Colonic mucosa (tissue), 4 donors: ENCODE data around the gene DUSP15. TPM values are rescaled to one million over a fixed set of nuclear protein-coding genes. Genes with fewer than 3 reads are reported as not detected.

ENCODE experiments used
- DNase-seq: peaks from one replicate; pipeline ENCODE4 v3.0.0-alpha.2; 2020
- H3K27ac ChIP-seq: fragments of 200-600 bp; one replicate; pipeline ENCODE4 v1.8.0; 2021
- H3K27me3 ChIP-seq: fragments of 200-600 bp; one replicate; pipeline ENCODE4 v1.8.0; 2021
- H3K36me3 ChIP-seq: fragments of 200-600 bp; one replicate; pipeline ENCODE4 v1.8.0; 2021
- H3K4me1 ChIP-seq: fragments of 200-600 bp; one replicate; pipeline ENCODE4 v1.8.0; 2021; ENCODE audit warnings: mild to moderate bottlenecking
- H3K4me3 ChIP-seq: fragments of 200-600 bp; one replicate; pipeline ENCODE4 v1.8.0; 2021
- H3K9ac ChIP-seq, 2 donors: one replicate each; pipeline ENCODE4 v1.7.0; 2013; ENCODE audit warnings: control low read depth in 2 of 2, low read depth in 2 of 2, low read length in 2 of 2
- H3K9me3 ChIP-seq: fragments of 200-600 bp; one replicate; pipeline ENCODE4 v1.8.0; 2021
- intact Hi-C: fragments of 100-400 bp; cut with DNase I; formaldehyde crosslinking; loops from one replicate; pipeline ENCODE4 v1.14.1; 2022
- total RNA-seq, 2 donors: library from RNA; stranded (reverse); fragmentation: NEBNext Ultra II Directional in 1 of 2; extraction: Animal tissue kit (Norgen Biotek cat#: 25700) in 1 of 2; gene quantifications; one replicate each; pipeline ENCODE4 v1.2.1, GENCODE V29; 2021
- TF ChIP-seq, protein P1 (sequence below): fragments of 200-600 bp; IDR thresholded peaks from one replicate; pipeline ENCODE4 v1.8.0; 2022; ENCODE audit warnings: antibody characterized with exemption, mild to moderate bottlenecking
- donor health status: healthy.
- donor health status: DM: no; HTN: no; CAD: no.
- donor health status: DM: no; HTN: no; CAD: no.

The DUSP15 gene
- total RNA-seq, 2 donors from 2014 or later = 0.59 to 0.74 TPM

- TF ChIP-seq, protein P1, sequence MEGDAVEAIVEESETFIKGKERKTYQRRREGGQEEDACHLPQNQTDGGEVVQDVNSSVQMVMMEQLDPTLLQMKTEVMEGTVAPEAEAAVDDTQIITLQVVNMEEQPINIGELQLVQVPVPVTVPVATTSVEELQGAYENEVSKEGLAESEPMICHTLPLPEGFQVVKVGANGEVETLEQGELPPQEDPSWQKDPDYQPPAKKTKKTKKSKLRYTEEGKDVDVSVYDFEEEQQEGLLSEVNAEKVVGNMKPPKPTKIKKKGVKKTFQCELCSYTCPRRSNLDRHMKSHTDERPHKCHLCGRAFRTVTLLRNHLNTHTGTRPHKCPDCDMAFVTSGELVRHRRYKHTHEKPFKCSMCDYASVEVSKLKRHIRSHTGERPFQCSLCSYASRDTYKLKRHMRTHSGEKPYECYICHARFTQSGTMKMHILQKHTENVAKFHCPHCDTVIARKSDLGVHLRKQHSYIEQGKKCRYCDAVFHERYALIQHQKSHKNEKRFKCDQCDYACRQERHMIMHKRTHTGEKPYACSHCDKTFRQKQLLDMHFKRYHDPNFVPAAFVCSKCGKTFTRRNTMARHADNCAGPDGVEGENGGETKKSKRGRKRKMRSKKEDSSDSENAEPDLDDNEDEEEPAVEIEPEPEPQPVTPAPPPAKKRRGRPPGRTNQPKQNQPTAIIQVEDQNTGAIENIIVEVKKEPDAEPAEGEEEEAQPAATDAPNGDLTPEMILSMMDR = no peak
- Histone ChIP-seq H3K27ac (no peak overlapping the region), H3K4me1 (no peaks in the 10 kb centered on the region), H3K4me3 (no peak overlapping the region), H3K36me3 (no peaks in the 10 kb centered on the region), H3K27me3 (no peaks in the 10 kb centered on the region), H3K9me3 (no peaks in the 10 kb centered on the region), H3K9ac (no peak overlapping the region)
- no peak for DNase-seq
- intact Hi-C loops = loop anchor here (5.0 kb wide), 1 partner anchor 211 kb away; no protein-coding TSS in a partner anchor
These were observed 48.9 kb downstream of the DUSP15 start for GRCh38 chr20:31821427-31821826.

GRCh38 chr20:31820228-31820627 lies 50.1 kb downstream of the DUSP15 start:
- no peak overlapping the region for H3K9ac ChIP-seq
- DNase-seq = no peak
- H3K4me3 ChIP-seq = no peak overlapping the region
- H3K4me1 ChIP-seq = no peaks in the 10 kb centered on the region
- H3K27ac ChIP-seq = no peak overlapping the region
- no peaks in the 10 kb centered on the region for H3K27me3 ChIP-seq
- no peaks in the 10 kb centered on the region for H3K9me3 ChIP-seq
- intact Hi-C loops = loop anchor here (5.0 kb wide), 1 partner anchor 212 kb away; no protein-coding TSS in a partner anchor
- H3K36me3 ChIP-seq = no peaks in the 10 kb centered on the region
- TF ChIP-seq, protein P1 = no peak

DNA sequence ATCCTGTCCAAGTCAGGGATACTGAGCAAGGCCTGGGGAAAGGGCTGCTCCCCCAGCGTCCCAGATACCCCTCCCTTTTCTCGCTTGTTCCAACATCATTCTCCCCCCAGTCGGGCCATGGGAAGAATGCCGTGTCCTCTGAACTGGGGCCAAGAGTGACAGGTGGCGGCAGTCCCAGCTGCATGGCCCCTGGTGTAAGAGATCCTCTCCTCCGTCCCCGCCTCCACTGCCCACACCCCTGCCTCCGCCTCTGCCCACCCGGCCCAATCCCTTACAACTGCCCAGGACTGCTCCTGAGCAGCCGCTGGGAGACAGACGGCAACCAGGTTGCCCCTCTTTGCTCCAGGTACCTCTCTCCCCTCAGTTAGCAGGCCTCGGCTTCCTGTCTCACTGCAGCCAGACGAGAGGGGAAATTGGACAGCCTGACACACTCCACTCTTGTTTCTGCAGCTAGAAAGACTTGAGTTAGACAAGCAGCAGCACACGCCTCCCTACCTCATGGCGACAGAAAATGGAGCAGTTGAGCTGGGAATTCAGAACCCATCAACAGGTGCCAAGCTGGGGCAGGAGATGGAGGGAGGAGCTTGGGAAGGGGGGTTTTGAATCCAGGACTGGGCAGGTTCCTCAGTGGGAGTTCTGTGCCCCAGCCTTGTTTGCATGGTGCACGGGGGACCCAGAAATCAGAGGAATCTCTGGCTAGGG lies 51.1 kb downstream of the DUSP15 start, which contains the start of gene MYLK2:
TSS of gene MYLK2 (plus strand) at position 274 of the 702 bp plus-strand sequence. CDS start at position 499, 225 bp downstream.
- intact Hi-C loops = no loop called here
- H3K4me1 ChIP-seq = no peaks in the 10 kb centered on the region
- no peak within 1 kb of the TSS for H3K4me3 ChIP-seq
- no peak within 1 kb of the TSS for H3K27ac ChIP-seq
- DNase-seq = no peak
- no peaks in the 10 kb centered on the region for H3K36me3 ChIP-seq
- H3K27me3 ChIP-seq = no peaks in the 10 kb centered on the region
- TF ChIP-seq, protein P1 = no peak
- no peaks in the 10 kb centered on the region for H3K9me3 ChIP-seq
- no peak within 1 kb of the TSS for H3K9ac ChIP-seq

GRCh38 chr20:31818376-31818908 lies 51.9 kb downstream of the DUSP15 start:
- Histone ChIP-seq H3K4me3 (no peak overlapping the region), H3K9ac (no peak overlapping the region), H3K36me3 (no peaks in the 10 kb centered on the region), H3K27me3 (no peaks in the 10 kb centered on the region), H3K9me3 (no peaks in the 10 kb centered on the region), H3K4me1 (no peaks in the 10 kb centered on the region), H3K27ac (no peak overlapping the region)
- intact Hi-C loops = no loop called here
- DNase-seq = no peak
- TF ChIP-seq, protein P1 = no peak

DNA sequence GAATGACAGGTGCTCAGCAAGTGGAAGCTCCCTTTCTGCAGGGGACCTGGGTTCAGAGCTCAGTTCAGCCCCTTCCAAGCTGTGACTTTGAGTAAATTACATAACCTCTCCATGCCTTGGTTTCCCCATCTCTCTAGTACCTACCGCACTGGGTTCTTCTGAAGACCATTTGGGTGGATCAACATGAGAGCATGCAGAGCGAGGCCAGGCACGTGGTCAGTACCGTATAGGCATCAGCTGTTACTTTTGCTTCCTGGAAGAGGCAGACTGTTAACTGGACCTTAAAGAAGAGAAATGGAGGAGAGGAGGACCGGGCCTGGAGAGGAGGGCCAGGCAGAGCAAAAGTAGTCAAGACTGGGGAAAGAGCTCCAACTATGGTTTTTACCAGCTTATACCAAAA lies 52.9 kb downstream of the DUSP15 start:
- no peak for DNase-seq
- H3K36me3 ChIP-seq = no peaks in the 10 kb centered on the region
- H3K9ac ChIP-seq = no peak overlapping the region
- intact Hi-C loops = no loop called here
- no peaks in the 10 kb centered on the region for H3K9me3 ChIP-seq
- no peaks in the 10 kb centered on the region for H3K4me1 ChIP-seq
- TF ChIP-seq, protein P1 = no peak
- H3K27me3 ChIP-seq = no peaks in the 10 kb centered on the region
- no peak overlapping the region for H3K4me3 ChIP-seq
- H3K27ac ChIP-seq = no peak overlapping the region
